RWPE2 (cell line): ENCODE results near the gene TEX2.

ENCODE experiments used
- ATAC-seq: fragments of 200-7000 bp; cut with Tn5 transposase; 3 replicates; pipeline ENCODE4 v1.9.1; 2021; ENCODE audit warnings: low read depth
- DNase-seq: peaks from one replicate; pipeline ENCODE4 v3.0.0-alpha.2; 2020; ENCODE audit warnings: low spot score
- H3K27ac ChIP-seq: fragments of 450-650 bp; 2 replicates; pipeline ENCODE4 v1.5.1; 2017; ENCODE audit warnings: mild to moderate bottlenecking; ENCODE audit not compliant: poor library complexity, severe bottlenecking
- H3K27me3 ChIP-seq: fragments of 250-450 bp; sonication (Bioruptor Pico); 2 replicates; pipeline ENCODE4 v1.5.1; 2021; ENCODE audit warnings: mild to moderate bottlenecking, moderate library complexity; ENCODE audit not compliant: insufficient read depth, poor library complexity, severe bottlenecking
- H3K36me3 ChIP-seq: fragments of 250-450 bp; sonication (Bioruptor Pico); 2 replicates; pipeline ENCODE4 v1.5.1; 2020; ENCODE audit warnings: low read depth, mild to moderate bottlenecking, moderate library complexity
- H3K4me1 ChIP-seq: fragments of 250-450 bp; sonication (Bioruptor Pico); 2 replicates; pipeline ENCODE4 v1.5.1; 2021; ENCODE audit warnings: mild to moderate bottlenecking, moderate library complexity; ENCODE audit not compliant: insufficient read depth, poor library complexity, severe bottlenecking
- H3K4me3 ChIP-seq: fragments of 250-450 bp; sonication (Bioruptor Pico); 2 replicates; pipeline ENCODE4 v1.5.1; 2021; ENCODE audit warnings: mild to moderate bottlenecking, moderate library complexity; ENCODE audit not compliant: severe bottlenecking
- H3K9me3 ChIP-seq: fragments of 250-450 bp; sonication (Bioruptor Pico); 2 replicates; pipeline ENCODE4 v1.5.1; 2021; ENCODE audit warnings: mild to moderate bottlenecking, moderate library complexity; ENCODE audit not compliant: severe bottlenecking
- CTCF ChIP-seq: fragments of 450-650 bp; IDR thresholded peaks from one replicate; pipeline ENCODE4 v1.5.1; 2017; ENCODE audit warnings: mild to moderate bottlenecking, moderate library complexity; ENCODE audit not compliant: poor library complexity, severe bottlenecking

Gene TEX2

GRCh38 chr17:64158831-64159590 lies 104.0 kb downstream of the TEX2 start:
- no peak for ATAC-seq
- H3K4me1 ChIP-seq, result peaks cover 3% of the 10 kb centered on the region
- H3K36me3 ChIP-seq, result peaks cover 44% of the 10 kb centered on the region
- TF ChIP-seq CTCF, result no peak
- H3K9me3 ChIP-seq, result no peaks in the 10 kb centered on the region
- no peak overlapping the region for H3K4me3 ChIP-seq
- no peak overlapping the region for H3K27ac ChIP-seq
- no peak for DNase-seq
- no peaks in the 10 kb centered on the region for H3K27me3 ChIP-seq

- Histone ChIP-seq H3K36me3 (peaks cover 50% of the 10 kb centered on the region), H3K4me1 (peaks cover 3% of the 10 kb centered on the region), H3K9me3 (no peaks in the 10 kb centered on the region), H3K27ac (no peak overlapping the region), H3K27me3 (no peaks in the 10 kb centered on the region), H3K4me3 (no peak overlapping the region)
- DNase-seq (no peak), ATAC-seq (no peak)
- no peak for TF ChIP-seq CTCF
These were observed 104.7 kb downstream of the TEX2 start for GRCh38 chr17:64158406-64158805.

GRCh38 chr17:64157669-64158180 lies 105.3 kb downstream of the TEX2 start:
- Histone ChIP-seq H3K4me3 (no peak overlapping the region), H3K9me3 (no peaks in the 10 kb centered on the region), H3K27ac (no peak overlapping the region), H3K4me1 (peaks cover 3% of the 10 kb centered on the region), H3K36me3 (peaks cover 57% of the 10 kb centered on the region), H3K27me3 (no peaks in the 10 kb centered on the region)
- TF ChIP-seq CTCF, result no peak
- no peak for ATAC-seq
- DNase-seq, result no peak

GRCh38 chr17:64156670-64157069 lies 106.4 kb downstream of the TEX2 start:
- Histone ChIP-seq H3K4me1 (peaks cover 1% of the 10 kb centered on the region), H3K27ac (no peak overlapping the region), H3K36me3 (peaks cover 59% of the 10 kb centered on the region), H3K4me3 (no peak overlapping the region), H3K27me3 (no peaks in the 10 kb centered on the region), H3K9me3 (no peaks in the 10 kb centered on the region)
- DNase-seq (no peak), ATAC-seq (no peak)
- TF ChIP-seq CTCF, result no peak

- peaks cover 64% of the 10 kb centered on the region for H3K36me3 ChIP-seq
- no peak for ATAC-seq
- no peaks in the 10 kb centered on the region for H3K27me3 ChIP-seq
- H3K9me3 ChIP-seq, result no peaks in the 10 kb centered on the region
- no peaks in the 10 kb centered on the region for H3K4me1 ChIP-seq
- no peak for TF ChIP-seq CTCF
- H3K4me3 ChIP-seq, result no peak overlapping the region
- H3K27ac ChIP-seq, result no peak overlapping the region
- no peak for DNase-seq
These were observed 107.1 kb downstream of the TEX2 start for GRCh38 chr17:64155751-64156544.
